H1 (cell line): ENCODE data around the gene KTI12. TPM values are rescaled to one million over a fixed set of nuclear protein-coding genes. Genes with fewer than 3 reads are reported as not detected.

Source experiments
- CTCF ChIA-PET: fragments of 300-600 bp; sonication (Branson Sonifier 250); formaldehyde crosslinking; loops from one replicate; lab custom pipeline; 2021; ENCODE audit not compliant: partially characterized antibody; lab: Charles Lee
- POLR2A ChIA-PET: fragments of 300-600 bp; sonication (Branson Sonifier 250); formaldehyde crosslinking; loops from one replicate; lab custom pipeline; 2021; ENCODE audit warnings: inconsistent platforms; ENCODE audit not compliant: partially characterized antibody; lab: Charles Lee
- DNase-seq, 2 experiments: peaks; one replicate each; pipeline versions ENCODE4 v3.0.0 to v3.0.0-alpha.2; 2010 to 2022; ENCODE audit warnings: low spot score in 2 of 2, low read depth in 1 of 2, mixed read lengths in 1 of 2
- FAIRE-seq: peaks from 2 replicates; lab custom pipeline; 2011; peaks lifted over from hg19 to GRCh38; lab: Jason Lieb, UNC
- H2AFZ ChIP-seq: 2 replicates; pipeline ENCODE4 v1.8.1; 2012; ENCODE audit warnings: low read length, inconsistent platforms
- H2AK5ac ChIP-seq: 2 replicates; pipeline ENCODE4 v1.6.1; 2013; ENCODE audit warnings: low read depth, low read length
- H2BK120ac ChIP-seq: replicated peaks from 2 replicates; pipeline ENCODE3; 2013; ENCODE audit warnings: low read depth, low read length, inconsistent platforms
- H2BK12ac ChIP-seq: 2 replicates; pipeline ENCODE4 v1.6.1; 2013; ENCODE audit warnings: low read depth, low read length
- H2BK15ac ChIP-seq: 2 replicates; pipeline ENCODE4 v1.6.1; 2013; ENCODE audit warnings: low read length
- H2BK20ac ChIP-seq: 2 replicates; pipeline ENCODE4 v1.6.1; 2013; ENCODE audit warnings: low read length
- H2BK5ac ChIP-seq: 2 replicates; pipeline ENCODE4 v1.6.1; 2013; ENCODE audit warnings: low read depth, low read length
- H3K14ac ChIP-seq: 2 replicates; pipeline ENCODE4 v1.6.1; 2013; ENCODE audit warnings: inconsistent platforms; ENCODE audit not compliant: insufficient read length
- H3K18ac ChIP-seq: 2 replicates; pipeline ENCODE4 v1.6.1; 2013; ENCODE audit warnings: low read length; ENCODE audit errors: extremely low read depth
- H3K23ac ChIP-seq: 2 replicates; pipeline ENCODE4 v1.6.1; 2013; ENCODE audit warnings: inconsistent platforms; ENCODE audit not compliant: insufficient read length
- H3K23me2 ChIP-seq: 2 replicates; pipeline ENCODE4 v1.6.1; 2013; ENCODE audit warnings: low read depth, low read length
- H3K27ac ChIP-seq: 2 replicates; pipeline ENCODE4 v1.6.1; 2011; ENCODE audit warnings: low read depth, low read length, inconsistent platforms
- H3K27me3 ChIP-seq, 4 experiments: replicated peaks in 1 of 4; 1 replicate in 1 of 4; 2 replicates in 3 of 4; pipeline versions ENCODE4 v1.6.1 to v1.8.1; 2011 to 2013; ENCODE audit warnings: low read length in 3 of 4, mild to moderate bottlenecking in 3 of 4, inconsistent platforms in 2 of 4, mixed read lengths in 2 of 4, moderate library complexity in 1 of 4; ENCODE audit not compliant: control insufficient read depth in 3 of 4, insufficient read depth in 3 of 4; ENCODE audit errors: extremely low read depth in 1 of 4
- H3K36me3 ChIP-seq, 4 experiments: 2 replicates each; pipeline versions ENCODE4 v1.6.1 to v1.8.1; 2011 to 2013; ENCODE audit warnings: mild to moderate bottlenecking in 4 of 4, low read length in 3 of 4, moderate library complexity in 2 of 4, control low read depth in 1 of 4, inconsistent platforms in 1 of 4; ENCODE audit not compliant: insufficient read depth in 4 of 4, control insufficient read depth in 2 of 4
- H3K4ac ChIP-seq: replicated peaks from 2 replicates; pipeline ENCODE3; 2013; ENCODE audit warnings: low read length, low read depth, mixed read lengths, inconsistent platforms; ENCODE audit not compliant: insufficient read length
- H3K4me1 ChIP-seq, 4 experiments: replicated peaks in 1 of 4; 1 replicate in 1 of 4; 2 replicates in 3 of 4; pipeline versions ENCODE4 v1.6.1 to v1.8.1; 2011 to 2013; ENCODE audit warnings: low read length in 3 of 4, inconsistent platforms in 2 of 4, mixed read lengths in 1 of 4; ENCODE audit not compliant: insufficient read depth in 4 of 4, control insufficient read depth in 3 of 4
- H3K4me2 ChIP-seq, 2 experiments: 2 replicates each; pipeline versions ENCODE4 v1.6.1 to v1.8.1; 2011 to 2013; ENCODE audit warnings: low read depth in 2 of 2, low read length in 2 of 2, control low read depth in 1 of 2, inconsistent platforms in 1 of 2, mild to moderate bottlenecking in 1 of 2; ENCODE audit not compliant: insufficient read depth in 1 of 2
- H3K4me3 ChIP-seq, 4 experiments: fragments of 200-600, 300-600 bp in 1 of 4; sonication (generic), shearing (Covaris generic), sonication (Bioruptor Twin) in 1 of 4; 2 replicates each; pipeline versions ENCODE4 v1.5.1 to v1.8.1; 2011 to 2016; ENCODE audit warnings: low read length in 4 of 4, low read depth in 3 of 4, control low read depth in 2 of 4, inconsistent platforms in 2 of 4, mild to moderate bottlenecking in 2 of 4, mixed read lengths in 1 of 4, moderate library complexity in 1 of 4; ENCODE audit not compliant: insufficient read depth in 2 of 4; ENCODE audit errors: extremely low read depth in 1 of 4
- H3K56ac ChIP-seq: replicated peaks from 2 replicates; pipeline ENCODE3; 2013; ENCODE audit warnings: low read depth, mild to moderate bottlenecking, mixed read lengths, low read length, inconsistent platforms; ENCODE audit not compliant: insufficient read length
- H3K79me1 ChIP-seq: 2 replicates; pipeline ENCODE4 v1.6.1; 2013; ENCODE audit warnings: low read depth, low read length, control low read depth
- H3K79me2 ChIP-seq, 2 experiments: 2 replicates each; pipeline versions ENCODE4 v1.6.1 to v1.8.1; 2012 to 2013; ENCODE audit warnings: low read length in 2 of 2, mild to moderate bottlenecking in 2 of 2, inconsistent platforms in 1 of 2; ENCODE audit not compliant: insufficient read depth in 2 of 2, control insufficient read depth in 1 of 2
- H3K9ac ChIP-seq, 4 experiments: replicated peaks in 1 of 4; 1 replicate in 1 of 4; 2 replicates in 3 of 4; pipeline versions ENCODE4 v1.6.1 to v1.8.1; 2011 to 2013; ENCODE audit warnings: low read depth in 3 of 4, low read length in 3 of 4, control low read depth in 2 of 4, mild to moderate bottlenecking in 2 of 4, moderate library complexity in 2 of 4, inconsistent platforms in 1 of 4; ENCODE audit errors: extremely low read depth in 1 of 4
- H3K9me3 ChIP-seq, 2 experiments: 2 replicates each; pipeline versions ENCODE4 v1.6.1 to v1.8.1; 2012 to 2013; ENCODE audit warnings: mild to moderate bottlenecking in 2 of 2, moderate library complexity in 2 of 2, control low read depth in 1 of 2, inconsistent platforms in 1 of 2, low read depth in 1 of 2, low read length in 1 of 2, mixed read lengths in 1 of 2; ENCODE audit not compliant: insufficient read depth in 2 of 2
- H4K20me1 ChIP-seq, 2 experiments: replicated peaks in 1 of 2; 2 replicates each; pipeline versions ENCODE3 to v1.8.1; 2011 to 2013; ENCODE audit warnings: inconsistent platforms in 2 of 2, low read length in 2 of 2, mild to moderate bottlenecking in 1 of 2; ENCODE audit not compliant: insufficient read depth in 2 of 2, control insufficient read depth in 1 of 2
- H4K5ac ChIP-seq: 2 replicates; pipeline ENCODE4 v1.6.1; 2013; ENCODE audit warnings: low read length, low read depth, mixed read lengths, inconsistent platforms; ENCODE audit not compliant: insufficient read length
- H4K8ac ChIP-seq: 2 replicates; pipeline ENCODE4 v1.8.0; 2013; ENCODE audit warnings: mild to moderate bottlenecking, moderate library complexity, low read length, inconsistent platforms; ENCODE audit not compliant: insufficient read depth; ENCODE audit errors: extremely low read depth
- H4K91ac ChIP-seq: replicated peaks from 2 replicates; pipeline ENCODE3; 2013; ENCODE audit warnings: low read length, mixed read lengths, inconsistent platforms; ENCODE audit not compliant: insufficient read length
- GABPA ChIP-seq: IDR thresholded peaks from 2 replicates; pipeline ENCODE4 v1.6.1; 2011; ENCODE audit warnings: mild to moderate bottlenecking, low read length, moderate library complexity, borderline replicate concordance; ENCODE audit not compliant: insufficient read depth
- KDM4A ChIP-seq: IDR thresholded peaks from one replicate; pipeline ENCODE4 v1.7.1; 2012; ENCODE audit warnings: low read depth, mild to moderate bottlenecking, moderate library complexity, low read length, inconsistent platforms; ENCODE audit not compliant: severe bottlenecking
- KDM5A ChIP-seq: fragments of 200-600 bp; IDR thresholded peaks from 2 replicates; pipeline ENCODE4 v1.7.1; 2012; ENCODE audit warnings: mild to moderate bottlenecking, low read length, inconsistent platforms, mixed read lengths
- SP4 ChIP-seq: IDR thresholded peaks from 2 replicates; pipeline ENCODE4 v1.6.1; 2012; ENCODE audit warnings: low read length, inconsistent platforms
- whole genome bisulfite sequencing, 2 experiments: shearing (Covaris generic) in 1 of 2; methylation state at CpG; one replicate each; pipeline versions ENCODE4 v1.1.6 to v1.1.7; 2013 to 2015; ENCODE audit warnings: low lambda C conversion rate in 2 of 2, mixed read lengths in 2 of 2, inconsistent platforms in 1 of 2, low coverage in 1 of 2, missing lambda C conversion rate in 1 of 2; ENCODE audit not compliant: insufficient replicate concordance in 2 of 2, insufficient coverage in 1 of 2, insufficient read length in 1 of 2; ENCODE audit errors: extremely low coverage in 1 of 2, missing lambda C conversion rate in 1 of 2; 5-methylcytosine and 5-hydroxymethylcytosine counted together
- polyA plus RNA-seq, 7 experiments: library from polyadenylated mRNA; depleted of rRNA in 3 of 7; stranded (reverse) in 5 of 7; unstranded in 2 of 7; fragments of >200 nt in 5 of 7; fragments of 200-250 nt in 2 of 7; gene quantifications; 1 replicate in 5 of 7; 2 replicates in 1 of 7; 4 replicates in 1 of 7; pipeline versions ENCODE4 v1.2.1 to v1.2.3, GENCODE V29; 2011 to 2013; ENCODE audit warnings: missing spikeins in 2 of 7, mixed read lengths in 2 of 7
- total RNA-seq: library from RNA; stranded (reverse); fragmentation: NEBNext Ultra II Directional; extraction: Animal tissue kit (Norgen Biotek cat#: 25700); gene quantifications from 2 replicates; pipeline ENCODE4 v1.2.1, GENCODE V29; 2021

Gene KTI12
- total and polyA plus RNA-seq, 2 of the 8 experiments (the other 6 are each of a cell fraction or from before 2014, with no cell fraction given): 7.5 to 16.2 TPM

- H3K79me1 ChIP-seq: peaks cover 6% of the 10 kb centered on the region
- H4K91ac ChIP-seq: peak overlapping the region; percentile 39
- H3K9ac ChIP-seq: peak overlapping the region; percentile 77 to 89 (median 86)
- peak overlapping the region; percentile 87 to 98 (median 92) for H3K4me3 ChIP-seq
- H4K20me1 ChIP-seq: peaks cover 0 to 6% of the 10 kb centered on the region in 2 experiments
- H3K4me1 ChIP-seq: peaks cover 0 to 7% (median 2%) of the 10 kb centered on the region in 4 experiments; a peak in 3 of 7 replicates
- no peak overlapping the region for H3K14ac ChIP-seq
- H3K36me3 ChIP-seq: peaks cover under 1 to 26% (median 5%) of the 10 kb centered on the region in 4 experiments; a peak in 6 of 8 replicates
- TF ChIP-seq KDM5A: peak; percentile 21; the same call in 1 of the 2 replicates
- no peak for TF ChIP-seq GABPA
- peak; percentile 57 for TF ChIP-seq KDM4A
- TF ChIP-seq SP4: 0 out of 2 replicates have a peak, but pooled peaks have one; percentile 25
- no peak for FAIRE-seq
- peak overlapping the region; percentile 66 to 96 for H3K4me2 ChIP-seq
- peaks cover 17 to 77% of the 10 kb centered on the region in 2 experiments for H3K79me2 ChIP-seq
- no peaks in the 10 kb centered on the region for H3K27me3 ChIP-seq
- 0 out of 2 replicates have a peak overlapping the region, but pooled peaks have one; percentile 34 for H2BK15ac ChIP-seq
- no peak overlapping the region for H2AK5ac ChIP-seq
- H3K23ac ChIP-seq: no peak overlapping the region
- H3K23me2 ChIP-seq: peaks cover 11% of the 10 kb centered on the region; the same call in 1 of the 2 replicates
- ChIA-PET POLR2A (interaction anchor here (0.6 to 5.4 kb wide), 28 partner anchors 9 to 821 kb away, joined by 3 to 61 read pairs (median 7); partner anchors contain the start of genes CC2D1B, KTI12, NRDC and ORC1), CTCF (interaction anchor here (1.3 kb wide), 1 partner anchor 158 kb away, joined by 5 read pairs; no protein-coding TSS in a partner anchor)
- H2BK120ac ChIP-seq: no peak overlapping the region
- peak overlapping the region; percentile 79; the same call in 1 of the 2 replicates for H3K18ac ChIP-seq
- 2% methylated on average over 13 of the region's 13 CpGs; no CpG with 5 or more reads in 1 of the 2 experiments for WGBS, 2 experiments
- H4K5ac ChIP-seq: peak overlapping the region; percentile 70
- DNase-seq: no peak
- no peaks in the 10 kb centered on the region for H3K9me3 ChIP-seq
- no peak overlapping the region for H2BK12ac ChIP-seq
- peak overlapping the region; percentile 86; the same call in 1 of the 2 replicates for H3K27ac ChIP-seq
- H4K8ac ChIP-seq: peak overlapping the region; percentile 84; the same call in 1 of the 2 replicates
- H2BK5ac ChIP-seq: peak overlapping the region; percentile 58
- no peak overlapping the region for H2AFZ ChIP-seq
- H3K4ac ChIP-seq: peak overlapping the region; percentile 74
- H2BK20ac ChIP-seq: no peak overlapping the region
- peak overlapping the region; percentile 77 for H3K56ac ChIP-seq
These were observed 21.0 kb upstream of the KTI12 start for GRCh38 chr1:52054496-52055065.
